Breast epithelium (tissue), 3 donors: Measurements from ENCODE around the gene ITPKB.
A peak's percentile ranks its signal among the peaks of the same experiment; 100 is the strongest.

Experiments used
- POLR2A ChIP-seq: fragments of 450-650 bp; IDR thresholded peaks from one replicate; pipeline ENCODE4 v1.6.1; 2016; ENCODE audit warnings: antibody characterized with exemption, mild to moderate bottlenecking, moderate library complexity
- POLR2AphosphoS5 ChIP-seq, 3 donors: sonication (generic); formaldehyde crosslinking; IDR thresholded peaks; one replicate each; pipeline ENCODE4 v1.6.1; 2017; ENCODE audit warnings: antibody characterized with exemption in 3 of 3
- TF ChIP-seq, protein P1 (sequence below), 3 donors: fragments of 450-650 bp; IDR thresholded peaks; one replicate each; pipeline ENCODE4 v1.5.1; 2016 to 2017; ENCODE audit warnings: antibody characterized with exemption in 3 of 3, mild to moderate bottlenecking in 3 of 3, moderate library complexity in 3 of 3

DNA sequence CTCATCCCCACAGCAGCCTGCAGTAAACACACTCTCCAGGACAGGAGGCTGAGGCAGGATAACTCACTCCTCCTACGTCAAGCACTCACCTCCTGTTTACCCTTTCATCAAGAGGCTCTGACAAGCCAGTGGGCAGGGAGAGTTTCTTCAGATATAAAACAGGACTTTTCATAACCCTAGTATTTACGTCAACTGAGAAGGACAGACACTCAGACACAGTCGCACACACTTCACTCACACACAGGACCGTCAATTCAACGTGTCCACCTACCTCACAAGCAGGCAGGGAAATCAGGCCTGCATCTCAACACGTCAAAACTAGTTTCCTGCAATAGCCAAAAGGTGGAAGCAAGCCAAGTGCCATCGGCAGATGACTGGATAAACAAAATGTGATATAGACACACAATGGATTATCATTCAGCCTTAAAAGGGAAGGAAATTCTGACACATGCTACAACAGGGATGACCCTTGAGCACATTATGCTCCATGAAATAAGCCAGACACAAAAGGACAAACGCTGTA lies 48.6 kb downstream of the ITPKB start:
- TF ChIP-seq, protein P1, sequence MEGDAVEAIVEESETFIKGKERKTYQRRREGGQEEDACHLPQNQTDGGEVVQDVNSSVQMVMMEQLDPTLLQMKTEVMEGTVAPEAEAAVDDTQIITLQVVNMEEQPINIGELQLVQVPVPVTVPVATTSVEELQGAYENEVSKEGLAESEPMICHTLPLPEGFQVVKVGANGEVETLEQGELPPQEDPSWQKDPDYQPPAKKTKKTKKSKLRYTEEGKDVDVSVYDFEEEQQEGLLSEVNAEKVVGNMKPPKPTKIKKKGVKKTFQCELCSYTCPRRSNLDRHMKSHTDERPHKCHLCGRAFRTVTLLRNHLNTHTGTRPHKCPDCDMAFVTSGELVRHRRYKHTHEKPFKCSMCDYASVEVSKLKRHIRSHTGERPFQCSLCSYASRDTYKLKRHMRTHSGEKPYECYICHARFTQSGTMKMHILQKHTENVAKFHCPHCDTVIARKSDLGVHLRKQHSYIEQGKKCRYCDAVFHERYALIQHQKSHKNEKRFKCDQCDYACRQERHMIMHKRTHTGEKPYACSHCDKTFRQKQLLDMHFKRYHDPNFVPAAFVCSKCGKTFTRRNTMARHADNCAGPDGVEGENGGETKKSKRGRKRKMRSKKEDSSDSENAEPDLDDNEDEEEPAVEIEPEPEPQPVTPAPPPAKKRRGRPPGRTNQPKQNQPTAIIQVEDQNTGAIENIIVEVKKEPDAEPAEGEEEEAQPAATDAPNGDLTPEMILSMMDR (IDR thresholded peaks at IDR 0.05): no peak
- TF ChIP-seq POLR2A (no peak), POLR2AphosphoS5 (IDR thresholded peaks at IDR 0.05) (peak in 1 of 3 donors; percentile 11)
